ENCODE measurements around the gene CCDC122.

DNA sequence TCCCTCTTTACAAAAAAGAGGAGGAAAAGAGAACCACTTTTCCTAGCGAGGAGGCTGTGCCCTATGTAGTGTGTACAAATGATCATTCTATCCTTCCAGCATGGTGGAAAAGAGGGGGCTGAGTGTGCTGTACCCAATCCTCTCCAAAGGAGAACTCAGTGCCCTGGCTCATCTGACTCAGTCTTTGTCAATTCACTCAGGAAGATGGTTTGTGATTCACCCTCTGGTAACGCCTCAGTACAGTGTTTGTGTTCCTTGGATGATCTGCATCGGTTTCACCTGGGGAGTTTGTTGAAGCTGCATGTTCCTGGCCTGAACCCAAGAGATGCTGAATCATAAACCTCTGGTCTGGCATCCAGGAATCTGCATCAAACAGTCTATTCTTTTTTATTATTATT is 74.5 kb downstream of the CCDC122 start:
- TF ChIP-seq, protein P1, sequence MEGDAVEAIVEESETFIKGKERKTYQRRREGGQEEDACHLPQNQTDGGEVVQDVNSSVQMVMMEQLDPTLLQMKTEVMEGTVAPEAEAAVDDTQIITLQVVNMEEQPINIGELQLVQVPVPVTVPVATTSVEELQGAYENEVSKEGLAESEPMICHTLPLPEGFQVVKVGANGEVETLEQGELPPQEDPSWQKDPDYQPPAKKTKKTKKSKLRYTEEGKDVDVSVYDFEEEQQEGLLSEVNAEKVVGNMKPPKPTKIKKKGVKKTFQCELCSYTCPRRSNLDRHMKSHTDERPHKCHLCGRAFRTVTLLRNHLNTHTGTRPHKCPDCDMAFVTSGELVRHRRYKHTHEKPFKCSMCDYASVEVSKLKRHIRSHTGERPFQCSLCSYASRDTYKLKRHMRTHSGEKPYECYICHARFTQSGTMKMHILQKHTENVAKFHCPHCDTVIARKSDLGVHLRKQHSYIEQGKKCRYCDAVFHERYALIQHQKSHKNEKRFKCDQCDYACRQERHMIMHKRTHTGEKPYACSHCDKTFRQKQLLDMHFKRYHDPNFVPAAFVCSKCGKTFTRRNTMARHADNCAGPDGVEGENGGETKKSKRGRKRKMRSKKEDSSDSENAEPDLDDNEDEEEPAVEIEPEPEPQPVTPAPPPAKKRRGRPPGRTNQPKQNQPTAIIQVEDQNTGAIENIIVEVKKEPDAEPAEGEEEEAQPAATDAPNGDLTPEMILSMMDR (IDR thresholded peaks at IDR 0.05; ENCODE audit: insufficient read depth, low read depth, low read length) = no peak
- TF ChIP-seq EZH2 (IDR thresholded peaks at IDR 0.05; ENCODE audit: insufficient read depth, low read length) = no peak

Data from astrocyte (in vitro differentiated cells and primary cell).